Islet of Langerhans (tissue), 1 donor: Measurements from ENCODE around the gene CCDC187.

ENCODE experiments used
- FAIRE-seq: peaks from one replicate; lab custom pipeline; 2011; peaks lifted over from hg19 to GRCh38; lab: Jason Lieb, UNC

The CCDC187 gene

DNA sequence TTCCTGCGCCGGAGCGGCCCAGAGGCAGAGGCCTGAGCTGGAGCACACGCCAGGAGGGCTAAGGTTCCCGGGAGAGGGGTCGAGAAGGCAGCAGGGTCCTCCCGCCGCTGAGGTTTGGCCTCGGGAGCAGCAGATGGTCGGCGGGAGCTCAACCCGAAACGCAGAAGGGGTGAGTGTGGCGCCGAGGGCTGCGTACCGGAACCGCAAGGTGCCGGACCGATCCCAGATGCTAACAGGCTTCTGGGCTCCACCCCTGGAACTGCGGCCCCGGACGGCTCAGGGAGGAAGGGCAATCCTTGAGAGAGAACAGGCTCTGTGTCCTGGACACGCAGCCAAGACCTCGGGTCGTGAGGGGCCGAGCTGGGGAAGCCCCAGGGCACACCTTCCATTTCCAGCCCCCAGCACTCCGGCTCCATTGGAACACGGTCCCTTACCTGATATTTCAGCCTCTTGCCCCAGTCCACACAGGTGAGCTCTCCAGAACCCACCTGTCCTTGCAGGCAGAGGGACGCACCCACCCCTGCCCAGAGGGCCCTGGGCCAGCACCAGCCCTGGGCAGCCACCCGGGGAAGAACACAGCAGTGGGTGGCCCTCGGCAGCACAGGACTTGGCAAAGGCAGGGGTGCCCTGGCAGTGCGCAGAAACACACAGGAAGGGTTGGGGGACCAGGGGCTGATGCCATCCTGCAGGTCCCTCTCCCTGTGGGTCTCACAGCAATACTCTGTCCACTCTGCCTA lies 100.3 kb downstream of the CCDC187 start:
- no peak for FAIRE-seq

- no peak for FAIRE-seq
Observed at GRCh38 chr9:136202454-136203407, 101.2 kb downstream of the CCDC187 start.

GRCh38 chr9:136201609-136202453 lies 102.1 kb downstream of the CCDC187 start:
- FAIRE-seq = no peak

GRCh38 chr9:136201174-136201573 lies 102.7 kb downstream of the CCDC187 start:
- FAIRE-seq = no peak

DNA sequence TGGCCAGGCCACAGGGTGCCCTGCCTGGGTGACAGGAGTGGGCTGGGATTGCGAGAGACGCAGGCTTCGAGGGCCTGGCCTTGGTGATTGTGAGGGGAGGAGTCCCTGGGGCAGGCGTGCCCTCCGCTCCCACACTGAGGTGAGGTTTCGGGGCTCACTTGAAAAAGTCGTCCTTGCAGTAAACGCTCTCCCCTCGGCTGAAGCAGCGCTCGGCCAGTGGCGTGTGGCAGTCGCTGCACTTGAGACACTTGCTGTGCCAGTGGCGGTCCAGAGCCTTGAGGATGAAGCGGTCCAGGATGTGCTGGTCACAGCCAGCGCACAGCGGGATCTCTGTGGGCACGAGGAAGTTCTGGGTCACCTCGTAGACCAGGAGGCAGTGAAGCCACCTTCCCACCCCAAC lies 103.5 kb downstream of the CCDC187 start:
- no peak for FAIRE-seq
